DMS153 (cell line): Measurements from ENCODE around the gene UQCRC1.

Source experiments
- DNase-seq: peaks from one replicate; lab custom pipeline; 2025; lab: John Stamatoyannopoulos, UW

The UQCRC1 gene

DNA sequence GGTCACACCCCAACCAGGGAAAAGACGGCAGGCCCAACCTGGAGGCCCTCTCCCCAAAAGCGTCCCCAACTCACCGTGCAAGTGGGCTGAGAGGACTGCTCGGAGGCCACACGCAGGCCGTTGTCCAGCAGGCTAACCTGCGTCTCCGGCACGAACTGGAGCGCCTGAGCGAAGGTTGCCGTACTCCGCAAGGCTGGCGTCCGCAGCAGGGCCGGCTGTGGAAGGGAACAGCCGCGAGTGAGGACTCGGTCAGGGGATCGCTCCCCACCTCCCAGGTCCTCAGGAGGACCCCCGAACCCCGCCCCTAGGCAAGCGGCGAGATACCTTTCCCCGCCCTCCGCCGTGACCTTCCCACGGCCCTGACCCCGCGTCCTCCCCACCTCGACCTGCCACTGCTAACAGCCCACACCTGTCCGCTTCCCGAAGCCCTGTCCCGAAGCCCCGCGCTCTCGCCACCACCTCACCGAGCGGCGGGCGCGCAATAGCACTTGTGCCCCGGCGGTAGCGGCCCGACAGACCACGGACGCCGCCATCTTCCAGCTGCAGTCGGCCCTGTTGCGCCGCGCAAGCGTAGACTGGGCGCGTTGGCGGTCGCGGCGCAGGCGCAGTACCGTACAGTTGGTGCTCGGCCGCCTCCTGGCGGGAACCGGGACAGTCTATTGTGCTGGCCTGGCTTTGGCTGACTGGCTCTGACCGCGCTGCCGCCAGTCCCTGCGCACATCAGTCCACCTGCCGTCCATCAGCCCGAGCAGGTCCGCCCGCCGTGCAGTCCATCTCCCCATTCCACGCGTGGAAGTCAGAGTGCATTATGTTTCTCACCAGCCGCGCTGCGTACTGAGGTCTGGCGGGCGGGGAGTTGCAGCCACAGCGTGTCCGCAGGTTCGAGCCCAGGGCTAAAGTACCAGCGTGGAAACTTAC lies at the start of gene UQCRC1:
UQCRC1 (minus strand) TSS at position 559 of the 918 bp plus-strand sequence; CDS start at position 533, 26 bp downstream.
- DNase-seq: peak; percentile 59

DNA sequence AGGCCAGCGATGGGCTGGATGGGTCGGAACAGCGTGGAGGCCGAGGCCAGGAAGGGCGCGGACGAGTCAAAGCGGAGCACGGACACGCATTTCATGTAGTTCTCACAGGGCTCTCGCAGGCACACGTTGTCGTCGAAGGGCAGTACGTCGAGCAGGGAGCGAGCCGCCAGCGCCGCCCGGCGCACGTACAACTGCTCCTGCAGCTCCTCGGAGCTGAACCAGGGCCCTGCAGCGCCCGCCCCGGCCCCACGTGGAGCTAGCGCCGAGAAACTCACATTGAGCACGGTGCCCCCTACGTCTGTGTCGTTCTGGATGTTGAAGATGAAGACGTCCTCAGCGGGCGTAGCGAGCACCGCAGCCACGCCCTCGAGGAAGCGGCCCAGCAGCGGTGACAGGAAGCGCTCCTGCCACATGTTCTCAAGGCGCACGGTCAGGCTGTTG lies 47.4 kb upstream of the UQCRC1 start:
- no peak for DNase-seq

GRCh38 chr3:48656061-48656840 lies 46.8 kb upstream of the UQCRC1 start:
- DNase-seq: no peak

- DNase-seq: no peak
These were observed 46.2 kb upstream of the UQCRC1 start for GRCh38 chr3:48655606-48656005.

- no peak for DNase-seq
These were observed 45.6 kb upstream of the UQCRC1 start for GRCh38 chr3:48655063-48655462.

DNA sequence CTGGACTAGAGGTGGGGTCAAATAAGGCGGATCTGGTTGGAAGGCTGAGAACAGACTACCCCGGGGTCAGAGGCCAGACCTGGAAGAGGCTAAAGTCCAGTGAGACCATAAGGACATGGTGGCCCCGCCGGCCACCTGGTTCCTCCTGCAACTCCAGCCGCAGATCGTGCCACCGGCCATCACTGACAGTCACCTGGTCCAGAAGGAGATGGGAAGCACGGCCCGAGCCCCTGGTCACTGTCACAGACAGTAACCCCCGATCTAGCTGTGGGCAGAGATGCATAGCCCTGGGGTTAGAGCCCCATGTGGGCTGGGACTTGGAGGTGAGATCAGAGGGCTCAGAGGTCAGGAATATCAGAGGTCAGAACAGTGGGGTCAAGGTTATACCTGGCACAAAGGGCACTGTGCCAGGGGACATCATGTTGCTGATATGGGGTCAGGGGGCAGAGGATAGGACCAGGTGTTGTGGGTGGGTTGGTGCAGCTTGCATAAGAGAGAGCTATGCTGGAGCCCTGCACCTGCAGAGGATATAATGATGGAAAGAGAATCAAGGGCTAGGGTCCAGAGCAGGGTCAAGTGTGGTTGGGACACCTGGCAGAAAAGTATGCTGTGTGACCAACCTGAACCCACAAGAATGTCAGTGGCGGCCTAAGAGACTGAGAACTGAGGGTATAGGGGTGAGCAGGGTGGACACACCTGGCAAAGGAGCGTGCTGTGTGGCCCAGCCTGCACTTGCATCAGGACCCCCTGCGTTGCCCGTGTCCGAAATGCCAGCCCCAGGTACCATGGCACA lies 43.7 kb upstream of the UQCRC1 start:
- no peak for DNase-seq

- no peak for DNase-seq
These were observed 42.3 kb upstream of the UQCRC1 start for GRCh38 chr3:48651771-48652170.

- DNase-seq: no peak
These were observed 41.3 kb upstream of the UQCRC1 start for GRCh38 chr3:48650723-48651122.

DNA sequence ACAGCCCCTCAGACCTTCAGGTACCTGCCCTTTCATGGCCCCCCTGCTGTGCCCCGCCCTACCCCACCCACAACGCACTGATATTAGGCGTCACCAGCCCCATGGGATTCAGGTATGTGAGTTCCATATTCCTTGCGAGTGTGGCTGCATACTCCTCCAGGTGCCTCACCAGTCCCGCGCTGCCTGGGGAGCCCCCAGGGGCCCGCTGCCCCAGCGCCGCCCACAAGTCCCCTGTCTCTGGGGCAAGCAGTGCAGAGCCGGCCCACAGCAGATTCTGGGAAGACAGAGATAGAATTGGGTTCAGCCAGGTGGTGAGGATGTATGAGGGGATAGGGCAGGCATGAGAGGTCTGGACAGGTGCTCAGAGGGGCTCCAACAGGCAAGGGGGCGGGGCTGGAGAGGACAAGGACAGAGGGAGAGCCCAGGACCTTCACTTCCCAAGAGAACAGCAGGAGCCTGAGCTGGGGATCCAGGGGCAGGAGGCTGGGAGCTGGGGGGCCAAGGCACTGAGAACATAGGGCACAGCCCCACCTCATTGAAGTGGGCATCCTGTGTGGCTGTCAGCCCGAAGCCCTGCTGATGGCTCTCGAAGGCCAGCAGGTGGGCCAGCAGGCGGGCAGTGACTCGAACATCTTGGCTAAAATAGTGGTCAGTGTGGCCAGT lies 38.9 kb upstream of the UQCRC1 start:
- DNase-seq: no peak

GRCh38 chr3:48647714-48648113 lies 38.3 kb upstream of the UQCRC1 start:
- DNase-seq: no peak

GRCh38 chr3:48644898-48645760 lies 35.7 kb upstream of the UQCRC1 start:
- DNase-seq: no peak

- no peak for DNase-seq
These were observed 33.2 kb upstream of the UQCRC1 start for GRCh38 chr3:48642605-48643004.

DNA sequence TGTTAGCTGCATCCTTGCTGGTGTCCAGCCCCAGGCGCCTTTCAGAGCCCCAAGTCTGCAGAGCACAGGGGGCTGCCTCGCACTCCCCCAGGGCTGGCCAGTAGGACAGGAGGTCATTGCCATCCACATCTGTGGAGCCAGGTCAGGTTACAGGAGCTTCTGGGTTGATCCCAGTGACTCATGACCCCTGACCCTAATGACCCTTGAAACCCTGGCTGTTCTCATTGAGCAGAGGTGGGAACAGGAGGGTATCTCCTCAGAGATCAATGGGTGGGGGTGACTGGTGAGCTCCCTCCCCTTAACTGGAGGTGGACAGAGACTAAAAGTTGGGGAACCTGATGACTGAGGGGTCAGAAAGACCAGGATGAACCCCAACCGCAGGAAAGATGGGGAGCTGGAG lies 31.9 kb upstream of the UQCRC1 start:
- DNase-seq: no peak

- no peak for DNase-seq
These were observed 30.6 kb upstream of the UQCRC1 start for GRCh38 chr3:48639944-48640606.

GRCh38 chr3:48637305-48637704 lies 27.9 kb upstream of the UQCRC1 start:
- no peak for DNase-seq

DNA sequence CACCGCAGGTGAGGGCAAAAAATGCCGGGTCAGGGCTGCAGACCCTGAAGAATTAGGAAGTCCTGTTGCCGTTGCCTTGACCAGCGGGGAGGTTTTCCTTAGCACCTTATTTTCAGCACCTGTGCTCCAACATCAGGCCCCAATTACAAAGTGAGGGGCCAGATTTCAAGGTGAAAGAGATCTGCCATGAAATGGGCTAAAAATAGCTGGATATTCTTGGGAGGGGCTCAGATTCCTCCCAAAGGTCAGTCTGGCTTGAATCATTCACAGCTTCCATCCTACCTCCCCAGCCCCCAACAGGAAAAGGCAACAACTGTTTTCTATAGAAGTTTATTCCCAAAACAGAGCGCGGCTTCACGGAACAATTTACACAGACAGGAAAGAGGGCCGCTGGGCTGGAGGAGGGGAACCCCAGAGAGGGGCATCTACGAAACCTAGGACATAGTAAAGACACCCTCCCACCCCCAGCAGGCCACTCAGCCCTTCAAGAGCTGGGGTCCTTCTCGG lies 26.8 kb upstream of the UQCRC1 start:
- DNase-seq: no peak

DNA sequence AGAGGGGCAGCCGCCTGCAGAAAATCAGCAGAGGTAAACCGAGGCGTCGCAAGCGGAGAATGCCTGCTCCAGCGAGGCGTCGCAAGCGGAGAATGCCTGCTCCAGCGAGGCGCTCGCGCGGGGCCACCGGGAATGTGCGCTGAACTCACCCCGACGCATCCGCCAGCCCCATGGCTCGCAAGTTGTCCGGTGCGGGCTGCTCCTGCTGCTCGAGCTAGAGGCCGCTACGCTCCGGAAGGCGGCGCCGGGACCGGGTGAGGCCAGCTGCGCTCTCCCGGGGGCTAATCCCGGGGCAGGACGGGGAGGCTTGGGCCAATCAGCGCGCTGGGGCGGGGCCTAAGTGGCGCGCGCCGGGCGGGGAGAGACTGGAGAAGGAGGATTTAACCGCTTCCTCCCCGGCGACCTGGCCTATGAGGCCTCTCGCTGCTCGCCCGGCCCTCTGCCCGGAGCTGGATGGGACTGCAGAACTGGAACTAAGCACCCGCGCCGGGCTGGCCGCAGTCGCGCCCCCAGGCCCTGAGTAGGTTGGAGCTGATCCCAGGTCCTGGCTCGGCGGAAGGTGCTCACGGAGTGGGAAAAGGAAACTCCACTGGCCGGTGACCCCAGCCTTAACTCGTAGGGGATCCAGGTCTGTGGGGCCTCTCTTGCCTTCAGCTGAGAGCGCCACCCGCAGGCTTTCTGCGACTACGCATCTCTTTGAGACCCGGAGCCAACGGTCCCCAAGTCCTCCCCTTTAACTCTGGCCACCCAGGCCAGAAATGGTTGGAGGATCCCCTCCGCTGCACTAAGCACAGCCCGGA lies 26.0 kb upstream of the UQCRC1 start, which contains the start of gene SLC26A6:
SLC26A6 (minus strand) TSS at position 240 of the 800 bp plus-strand sequence; CDS start at position 172, 68 bp downstream.
- DNase-seq: peak; percentile 85

- no peak for DNase-seq
These were observed 25.3 kb upstream of the UQCRC1 start for GRCh38 chr3:48634661-48635221.
